Left ventricle myocardium inferior (tissue), 1 donor: ENCODE results near the gene CPSF3. TPM values are rescaled to one million over a fixed set of nuclear protein-coding genes. Genes with fewer than 3 reads are reported as not detected.

Experiments used
- DNase-seq: peaks from one replicate; pipeline ENCODE4 v3.0.0-alpha.2; 2020
- H3K27ac ChIP-seq: fragments of 200-600 bp; replicated peaks from 2 replicates; pipeline ENCODE4 v1.8.0; 2021
- H3K27me3 ChIP-seq: fragments of 200-600 bp; 2 replicates; pipeline ENCODE4 v1.8.0; 2021; ENCODE audit warnings: low read depth
- H3K36me3 ChIP-seq: fragments of 200-600 bp; 2 replicates; pipeline ENCODE4 v1.8.0; 2021
- H3K4me1 ChIP-seq: fragments of 200-600 bp; 2 replicates; pipeline ENCODE4 v1.8.0; 2021
- H3K4me3 ChIP-seq: fragments of 200-600 bp; 2 replicates; pipeline ENCODE4 v1.8.0; 2021; ENCODE audit warnings: mild to moderate bottlenecking, moderate library complexity
- H3K9me3 ChIP-seq: fragments of 200-600 bp; replicated peaks from 2 replicates; pipeline ENCODE4 v1.8.0; 2021
- CTCF ChIP-seq: fragments of 200-600 bp; IDR thresholded peaks from 2 replicates; pipeline ENCODE4 v1.8.0; 2021; ENCODE audit warnings: antibody characterized with exemption, mild to moderate bottlenecking, borderline replicate concordance
- intact Hi-C: fragments of 100-400 bp; cut with micrococcal nuclease; formaldehyde crosslinking; loops from one replicate; pipeline ENCODE4 v1.11.0; 2022
- total RNA-seq: library from RNA; stranded (reverse); fragmentation: NEBNext Ultra II Directional; extraction: Animal tissue kit (Norgen Biotek cat#: 25700); gene quantifications from one replicate; pipeline ENCODE4 v1.2.1, GENCODE V29; 2021
- donor health status: DM: no; HTN: yes; CAD: no; lungs with severe emphysema.

Gene CPSF3
- total RNA-seq, 1 donor from 2014 or later: 15.6 TPM

GRCh38 chr2:9410108-9410507 lies 13.3 kb upstream of the CPSF3 start:
- Histone ChIP-seq H3K36me3 (peaks cover 58% of the 10 kb centered on the region), H3K4me3 (no peak overlapping the region), H3K4me1 (no peaks in the 10 kb centered on the region), H3K27me3 (no peaks in the 10 kb centered on the region), H3K9me3 (no peaks in the 10 kb centered on the region), H3K27ac (no peak overlapping the region)
- TF ChIP-seq CTCF: no peak
- intact Hi-C loops: no loop called here
- no peak for DNase-seq

- no peak for DNase-seq
- no peak overlapping the region for H3K4me3 ChIP-seq
- intact Hi-C loops: no loop called here
- no peak overlapping the region for H3K27ac ChIP-seq
- no peaks in the 10 kb centered on the region for H3K9me3 ChIP-seq
- no peaks in the 10 kb centered on the region for H3K27me3 ChIP-seq
- H3K36me3 ChIP-seq: peaks cover 64% of the 10 kb centered on the region
- peaks cover 4% of the 10 kb centered on the region for H3K4me1 ChIP-seq
- TF ChIP-seq CTCF: no peak
Observed at GRCh38 chr2:9412781-9413180, 10.7 kb upstream of the CPSF3 start.

GRCh38 chr2:9415516-9416169 lies 7.8 kb upstream of the CPSF3 start:
- intact Hi-C loops: no loop called here
- Histone ChIP-seq H3K4me1 (peaks cover 19% of the 10 kb centered on the region), H3K4me3 (no peak overlapping the region), H3K9me3 (no peaks in the 10 kb centered on the region), H3K27ac (no peak overlapping the region), H3K36me3 (peaks cover 47% of the 10 kb centered on the region), H3K27me3 (no peaks in the 10 kb centered on the region)
- TF ChIP-seq CTCF: no peak
- DNase-seq: no peak

GRCh38 chr2:9416267-9416961 lies 7.0 kb upstream of the CPSF3 start:
- H3K9me3 ChIP-seq: no peaks in the 10 kb centered on the region
- no peak for TF ChIP-seq CTCF
- H3K4me1 ChIP-seq: peaks cover 26% of the 10 kb centered on the region
- no peaks in the 10 kb centered on the region for H3K27me3 ChIP-seq
- H3K27ac ChIP-seq: no peak overlapping the region
- no peak for DNase-seq
- H3K36me3 ChIP-seq: peaks cover 39% of the 10 kb centered on the region
- intact Hi-C loops: no loop called here
- H3K4me3 ChIP-seq: no peak overlapping the region

GRCh38 chr2:9416962-9417316 lies 6.5 kb upstream of the CPSF3 start:
- Histone ChIP-seq H3K27ac (no peak overlapping the region), H3K4me1 (peaks cover 32% of the 10 kb centered on the region), H3K9me3 (no peaks in the 10 kb centered on the region), H3K36me3 (peaks cover 34% of the 10 kb centered on the region), H3K27me3 (no peaks in the 10 kb centered on the region), H3K4me3 (no peak overlapping the region)
- no peak for DNase-seq
- intact Hi-C loops: no loop called here
- TF ChIP-seq CTCF: no peak
